PFSK-1 (cell line): ENCODE results near the gene ZFPM1.

Source experiments
- POLR2AphosphoS5 ChIP-seq: IDR thresholded peaks from 2 replicates; pipeline ENCODE4 v1.6.1; 2012; ENCODE audit warnings: low read depth, mild to moderate bottlenecking, control low read depth, low read length, moderate library complexity
- TAF1 ChIP-seq: IDR thresholded peaks from 2 replicates; pipeline ENCODE4 v1.6.1; 2012; ENCODE audit warnings: low read length, control low read depth, borderline replicate concordance; ENCODE audit not compliant: insufficient read depth
- TF ChIP-seq, protein P1 (sequence below), 2 experiments: IDR thresholded peaks; 2 replicates each; pipeline versions ENCODE4 v1.6.1 to v1.8.0; 2011 to 2012; ENCODE audit warnings: low read depth in 2 of 2, low read length in 2 of 2, control low read depth in 1 of 2, inconsistent platforms in 1 of 2, mild to moderate bottlenecking in 1 of 2, moderate library complexity in 1 of 2; ENCODE audit not compliant: insufficient read depth in 1 of 2

DNA sequence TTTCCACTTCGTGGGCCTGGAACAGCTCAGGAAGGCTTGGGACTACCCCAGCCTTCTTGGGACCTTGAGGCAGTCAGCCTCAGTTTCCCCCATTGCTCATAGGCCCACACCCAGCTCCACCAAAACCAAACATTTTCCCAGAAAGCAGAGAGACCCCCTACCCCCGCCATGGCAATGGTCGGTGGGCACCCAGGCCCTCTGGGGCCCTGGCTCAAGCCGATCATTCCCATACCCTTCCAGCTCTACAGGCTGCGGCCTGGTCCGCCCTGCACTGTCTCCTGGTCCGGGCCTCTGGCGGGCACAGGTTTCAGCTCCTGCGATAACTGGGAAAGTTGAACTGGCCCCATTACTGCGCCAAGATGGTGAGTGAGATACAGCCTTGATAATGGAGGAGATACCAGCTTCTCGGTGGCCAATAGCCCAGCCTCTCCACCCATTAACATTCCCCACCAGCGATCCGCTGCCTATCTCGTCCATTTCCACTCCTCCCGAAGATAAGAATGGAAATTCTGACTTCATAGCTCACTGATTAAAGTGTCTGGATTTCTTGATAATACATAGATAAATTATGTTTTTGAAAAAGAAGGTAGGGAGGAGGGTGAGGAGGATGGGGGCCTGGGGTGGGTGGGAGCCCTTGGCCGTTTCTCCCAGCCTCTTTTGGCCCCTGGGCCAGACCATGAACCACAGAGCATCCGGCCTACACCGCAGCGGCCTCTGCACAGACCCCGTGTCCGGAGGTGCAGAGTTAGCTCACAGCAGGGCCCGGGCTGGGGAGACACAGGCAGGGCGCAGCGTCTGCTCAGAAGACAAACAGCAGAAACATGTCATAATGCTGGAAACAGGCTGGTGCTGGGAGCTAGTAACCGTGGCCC, 11.6 kb downstream of the ZFPM1 start:
- TF ChIP-seq POLR2AphosphoS5, result no peak
- TF ChIP-seq, protein P1, sequence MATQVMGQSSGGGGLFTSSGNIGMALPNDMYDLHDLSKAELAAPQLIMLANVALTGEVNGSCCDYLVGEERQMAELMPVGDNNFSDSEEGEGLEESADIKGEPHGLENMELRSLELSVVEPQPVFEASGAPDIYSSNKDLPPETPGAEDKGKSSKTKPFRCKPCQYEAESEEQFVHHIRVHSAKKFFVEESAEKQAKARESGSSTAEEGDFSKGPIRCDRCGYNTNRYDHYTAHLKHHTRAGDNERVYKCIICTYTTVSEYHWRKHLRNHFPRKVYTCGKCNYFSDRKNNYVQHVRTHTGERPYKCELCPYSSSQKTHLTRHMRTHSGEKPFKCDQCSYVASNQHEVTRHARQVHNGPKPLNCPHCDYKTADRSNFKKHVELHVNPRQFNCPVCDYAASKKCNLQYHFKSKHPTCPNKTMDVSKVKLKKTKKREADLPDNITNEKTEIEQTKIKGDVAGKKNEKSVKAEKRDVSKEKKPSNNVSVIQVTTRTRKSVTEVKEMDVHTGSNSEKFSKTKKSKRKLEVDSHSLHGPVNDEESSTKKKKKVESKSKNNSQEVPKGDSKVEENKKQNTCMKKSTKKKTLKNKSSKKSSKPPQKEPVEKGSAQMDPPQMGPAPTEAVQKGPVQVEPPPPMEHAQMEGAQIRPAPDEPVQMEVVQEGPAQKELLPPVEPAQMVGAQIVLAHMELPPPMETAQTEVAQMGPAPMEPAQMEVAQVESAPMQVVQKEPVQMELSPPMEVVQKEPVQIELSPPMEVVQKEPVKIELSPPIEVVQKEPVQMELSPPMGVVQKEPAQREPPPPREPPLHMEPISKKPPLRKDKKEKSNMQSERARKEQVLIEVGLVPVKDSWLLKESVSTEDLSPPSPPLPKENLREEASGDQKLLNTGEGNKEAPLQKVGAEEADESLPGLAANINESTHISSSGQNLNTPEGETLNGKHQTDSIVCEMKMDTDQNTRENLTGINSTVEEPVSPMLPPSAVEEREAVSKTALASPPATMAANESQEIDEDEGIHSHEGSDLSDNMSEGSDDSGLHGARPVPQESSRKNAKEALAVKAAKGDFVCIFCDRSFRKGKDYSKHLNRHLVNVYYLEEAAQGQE (IDR thresholded peaks at IDR 0.05; ENCODE audit: insufficient read depth in 1 of 2, low read depth in 2 of 2, low read length in 2 of 2), result no peak
- TF ChIP-seq TAF1, result no peak
